Sigmoid colon (tissue), 4 donors: ENCODE data around the gene ADAMTS17.
A peak's percentile ranks its signal among the peaks of the same experiment; 100 is the strongest.

ENCODE experiments used
- CTCF ChIP-seq, 4 experiments: fragments of 450-650 bp in 3 of 4; fragments of 200-600 bp in 1 of 4; IDR thresholded peaks; one replicate each; pipeline ENCODE4 v1.5.1; 2016 to 2019; ENCODE audit warnings: antibody characterized with exemption in 4 of 4, mild to moderate bottlenecking in 3 of 4, moderate library complexity in 2 of 4
- EP300 ChIP-seq, 4 donors: sonication (generic); formaldehyde crosslinking; IDR thresholded peaks; one replicate each; pipeline ENCODE4 v1.6.1; 2017; ENCODE audit warnings: antibody characterized with exemption in 4 of 4
- POLR2AphosphoS5 ChIP-seq, 4 donors: sonication (generic); formaldehyde crosslinking; IDR thresholded peaks; one replicate each; pipeline ENCODE4 v1.6.1; 2017; ENCODE audit warnings: antibody characterized with exemption in 4 of 4

- TF ChIP-seq EP300 (IDR thresholded peaks at IDR 0.05) (peak in 1 of 4 donors; percentile 30), POLR2AphosphoS5 (IDR thresholded peaks at IDR 0.05) (peak in 1 of 4 donors; percentile 56), CTCF (IDR thresholded peaks at IDR 0.05) (no peak)
Measured at GRCh38 chr15:100310041-100310405, 31.8 kb downstream of the ADAMTS17 start.
